ENCODE measurements around the gene RHOT2. TPM values are rescaled to one million over a fixed set of nuclear protein-coding genes. Genes with fewer than 3 reads are reported as not detected.

RHOT2 gene
- total RNA-seq, 4 donors from 2014 or later, result 36.1 to 86.7 (median 58.7) TPM

DNA sequence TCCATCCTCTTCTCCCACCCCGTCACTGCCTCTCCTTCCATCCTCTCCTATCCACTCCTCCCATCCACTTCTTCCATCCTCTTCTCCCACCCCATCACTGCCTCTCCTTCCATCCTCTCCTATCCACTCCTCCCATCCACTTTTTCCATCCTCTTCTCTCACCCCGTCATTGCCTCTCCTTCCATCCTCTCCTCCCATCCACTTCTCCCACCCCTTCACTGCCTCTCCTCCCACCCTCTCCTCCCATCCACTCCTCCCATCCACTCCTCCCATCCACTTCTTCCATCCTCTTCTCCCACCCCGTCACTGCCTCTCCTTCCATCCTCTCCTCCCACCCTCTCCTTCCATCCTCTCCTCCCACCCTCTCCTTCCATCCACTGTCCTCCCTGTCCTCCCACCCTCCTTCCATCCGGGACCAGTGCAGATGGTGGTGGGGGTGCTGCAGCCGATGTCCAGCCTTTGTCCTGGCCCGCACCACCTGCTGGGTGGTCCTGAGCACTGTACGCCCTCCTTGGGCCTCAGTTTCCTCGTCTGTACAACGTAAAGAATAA is 36.0 kb upstream of the RHOT2 start:
- no peak overlapping the region for H3K4me3 ChIP-seq (ENCODE audit: low read depth, poor library complexity, severe bottlenecking)
- intact Hi-C loops (cut with DNase I; ENCODE audit: low total_unique reads), result no loop called here
- WGBS, 2 donors, result 54 to 70% methylated on average over 9 of the region's 9 CpGs
- TF ChIP-seq CTCF (IDR thresholded peaks at IDR 0.05), result no peak
- TF ChIP-seq POLR2A (IDR thresholded peaks at IDR 0.05), result no peak
- DNase-seq (ENCODE audit: low spot score in 2 of 2), result no peak

DNA sequence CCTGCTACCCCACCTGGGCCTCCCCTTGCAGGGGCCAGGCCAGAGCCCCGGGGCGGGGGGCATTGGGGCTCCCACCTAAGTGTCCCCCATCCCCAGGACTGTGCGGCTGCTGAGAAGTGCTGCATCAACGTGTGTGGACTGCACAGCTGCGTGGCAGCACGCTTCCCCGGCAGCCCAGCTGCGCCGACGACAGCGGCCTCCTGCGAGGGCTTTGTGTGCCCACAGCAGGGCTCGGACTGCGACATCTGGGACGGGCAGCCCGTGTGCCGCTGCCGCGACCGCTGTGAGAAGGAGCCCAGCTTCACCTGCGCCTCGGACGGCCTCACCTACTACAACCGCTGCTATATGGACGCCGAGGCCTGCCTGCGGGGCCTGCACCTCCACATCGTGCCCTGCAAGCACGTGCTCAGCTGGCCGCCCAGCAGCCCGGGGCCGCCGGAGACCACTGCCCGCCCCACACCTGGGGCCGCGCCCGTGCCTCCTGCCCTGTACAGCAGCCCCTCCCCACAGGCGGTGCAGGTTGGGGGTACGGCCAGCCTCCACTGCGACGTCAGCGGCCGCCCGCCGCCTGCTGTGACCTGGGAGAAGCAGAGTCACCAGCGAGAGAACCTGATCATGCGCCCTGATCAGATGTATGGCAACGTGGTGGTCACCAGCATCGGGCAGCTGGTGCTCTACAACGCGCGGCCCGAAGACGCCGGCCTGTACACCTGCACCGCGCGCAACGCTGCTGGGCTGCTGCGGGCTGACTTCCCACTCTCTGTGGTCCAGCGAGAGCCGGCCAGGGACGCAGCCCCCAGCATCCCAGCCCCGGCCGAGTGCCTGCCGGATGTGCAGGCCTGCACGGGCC is 35.2 kb upstream of the RHOT2 start:
- intact Hi-C loops (cut with DNase I; ENCODE audit: low total_unique reads), result no loop called here
- no peak for DNase-seq (ENCODE audit: low spot score in 2 of 2)
- H3K4me3 ChIP-seq (ENCODE audit: low read depth, poor library complexity, severe bottlenecking), result no peak overlapping the region
- WGBS, 2 donors, result 90 to 95% methylated on average over 19 to 60 of the region's 67 CpGs
- TF ChIP-seq POLR2A (IDR thresholded peaks at IDR 0.05) (no peak), CTCF (IDR thresholded peaks at IDR 0.05) (no peak)

DNA sequence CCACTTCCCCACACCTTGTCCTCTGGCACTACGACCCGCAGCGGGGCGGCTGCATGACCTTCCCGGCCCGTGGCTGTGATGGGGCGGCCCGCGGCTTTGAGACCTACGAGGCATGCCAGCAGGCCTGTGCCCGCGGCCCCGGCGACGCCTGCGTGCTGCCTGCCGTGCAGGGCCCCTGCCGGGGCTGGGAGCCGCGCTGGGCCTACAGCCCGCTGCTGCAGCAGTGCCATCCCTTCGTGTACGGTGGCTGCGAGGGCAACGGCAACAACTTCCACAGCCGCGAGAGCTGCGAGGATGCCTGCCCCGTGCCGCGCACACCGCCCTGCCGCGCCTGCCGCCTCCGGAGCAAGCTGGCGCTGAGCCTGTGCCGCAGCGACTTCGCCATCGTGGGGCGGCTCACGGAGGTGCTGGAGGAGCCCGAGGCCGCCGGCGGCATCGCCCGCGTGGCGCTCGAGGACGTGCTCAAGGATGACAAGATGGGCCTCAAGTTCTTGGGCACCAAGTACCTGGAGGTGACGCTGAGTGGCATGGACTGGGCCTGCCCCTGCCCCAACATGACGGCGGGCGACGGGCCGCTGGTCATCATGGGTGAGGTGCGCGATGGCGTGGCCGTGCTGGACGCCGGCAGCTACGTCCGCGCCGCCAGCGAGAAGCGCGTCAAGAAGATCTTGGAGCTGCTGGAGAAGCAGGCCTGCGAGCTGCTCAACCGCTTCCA is 34.4 kb upstream of the RHOT2 start:
- no peak for DNase-seq (ENCODE audit: low spot score in 2 of 2)
- TF ChIP-seq CTCF (IDR thresholded peaks at IDR 0.05) (no peak), POLR2A (IDR thresholded peaks at IDR 0.05) (no peak)
- no peak overlapping the region for H3K4me3 ChIP-seq (ENCODE audit: low read depth, poor library complexity, severe bottlenecking)
- intact Hi-C loops (cut with DNase I; ENCODE audit: low total_unique reads), result no loop called here
- WGBS, 2 donors, result 95 to 96% methylated on average over 47 to 74 of the region's 74 CpGs

DNA sequence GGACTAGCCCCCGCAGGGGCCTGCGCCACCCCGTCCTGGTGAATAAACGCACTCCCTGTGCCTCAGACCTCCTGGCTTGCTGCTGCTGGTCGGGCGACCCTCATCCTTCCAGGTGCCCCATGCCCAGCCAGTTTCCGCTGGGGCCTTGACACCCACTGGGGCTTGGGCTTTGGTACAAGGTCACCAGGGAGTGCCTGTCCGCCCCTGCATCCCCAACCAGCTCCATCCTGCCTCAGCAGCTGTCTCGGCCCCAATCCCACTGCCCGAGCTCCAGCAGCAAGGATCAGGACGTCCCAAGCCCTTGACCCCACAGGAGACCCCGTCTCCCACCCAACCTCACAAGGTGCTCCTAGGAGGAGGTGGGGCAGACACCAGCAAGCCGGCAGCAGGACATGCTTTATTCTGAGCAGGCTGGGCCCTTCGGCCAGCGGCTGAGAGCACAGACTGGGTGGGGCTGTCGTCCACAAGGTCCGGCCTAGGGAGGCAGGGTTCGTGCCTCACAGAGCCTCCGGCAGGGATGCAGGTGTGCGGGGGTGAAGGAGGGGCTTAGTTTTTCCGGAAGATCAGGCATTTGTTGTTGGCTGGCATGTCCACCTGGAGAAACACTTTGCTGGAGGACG is 33.8 kb upstream of the RHOT2 start:
- WGBS, 2 donors, result 92 to 97% methylated on average over 18 to 20 of the region's 22 CpGs
- TF ChIP-seq CTCF (IDR thresholded peaks at IDR 0.05) (no peak), POLR2A (IDR thresholded peaks at IDR 0.05) (no peak)
- intact Hi-C loops (cut with DNase I; ENCODE audit: low total_unique reads), result no loop called here
- H3K4me3 ChIP-seq (ENCODE audit: low read depth, poor library complexity, severe bottlenecking), result no peak overlapping the region
- DNase-seq (ENCODE audit: low spot score in 2 of 2), result no peak

GRCh38 chr16:634996-635395 is 32.9 kb upstream of the RHOT2 start:
- no peak for TF ChIP-seq POLR2A (IDR thresholded peaks at IDR 0.05)
- TF ChIP-seq CTCF (IDR thresholded peaks at IDR 0.05), result no peak
- no peak for DNase-seq (ENCODE audit: low spot score in 2 of 2)
- intact Hi-C loops (cut with DNase I; ENCODE audit: low total_unique reads), result no loop called here
- H3K4me3 ChIP-seq (ENCODE audit: low read depth, poor library complexity, severe bottlenecking), result no peak overlapping the region
- 85 to 89% methylated on average over 7 of the region's 7 CpGs for WGBS, 2 donors

All from lower leg skin (tissue), 4 donors.